Endothelial cell of umbilical vein (primary cell): ENCODE measurements around the gene TPCN2. TPM values are rescaled to one million over a fixed set of nuclear protein-coding genes. Genes with fewer than 3 reads are reported as not detected.
"Not testable (repeated sequence)": the region's sequence is repeated elsewhere in the genome, so short reads cannot be mapped to it uniquely, and the experiment has no call there.

Source experiments
- BruUV-seq: library from RNA; stranded (reverse); fragments of 400-500 nt; replicated peaks from 2 replicates; lab custom pipeline; 2021; lab: Mats Ljungman, UMichigan
- CTCF ChIA-PET: fragments of 300-600, 350-600 bp; sonication (Branson Sonifier 250); formaldehyde crosslinking; loops from one replicate; lab custom pipeline; 2021; ENCODE audit warnings: antibody characterized with exemption, inconsistent platforms; lab: Charles Lee
- POLR2A ChIA-PET: fragments of 300-600, 350-600 bp; sonication (Branson Sonifier 250); formaldehyde crosslinking; loops from one replicate; lab custom pipeline; 2021; ENCODE audit warnings: antibody characterized with exemption, inconsistent platforms; lab: Charles Lee
- DNase-seq: peaks from one replicate; pipeline ENCODE4 v3.0.0-alpha.2; 2011; ENCODE audit warnings: low read depth, low spot score
- FAIRE-seq: peaks from 2 replicates; lab custom pipeline; 2011; peaks lifted over from hg19 to GRCh38; lab: Jason Lieb, UNC
- H2AFZ ChIP-seq: 2 replicates; pipeline ENCODE4 v1.6.0; 2012; ENCODE audit warnings: low read depth, low read length, control low read depth, inconsistent platforms
- H3K27ac ChIP-seq: 2 replicates; pipeline ENCODE4 v1.5.1; 2011; ENCODE audit warnings: low read depth, mild to moderate bottlenecking, control low read depth, low read length, moderate library complexity; ENCODE audit not compliant: insufficient read depth
- H3K27me3 ChIP-seq, 2 experiments: 2 replicates each; pipeline versions ENCODE4 v1.6.0 to v1.6.1; 2011; ENCODE audit warnings: low read length in 2 of 2, mixed read lengths in 1 of 2; ENCODE audit not compliant: control insufficient read depth in 2 of 2, insufficient read depth in 2 of 2
- H3K36me3 ChIP-seq, 2 experiments: 2 replicates in 1 of 2; 3 replicates in 1 of 2; pipeline ENCODE4 v1.5.1; 2011; ENCODE audit warnings: low read length in 2 of 2, mild to moderate bottlenecking in 1 of 2, moderate library complexity in 1 of 2; ENCODE audit not compliant: control insufficient read depth in 2 of 2, insufficient read depth in 2 of 2; ENCODE audit errors: extremely low read depth in 1 of 2
- H3K4me1 ChIP-seq: 3 replicates; pipeline ENCODE4 v1.5.1; 2011; ENCODE audit warnings: mild to moderate bottlenecking, low read length; ENCODE audit not compliant: control insufficient read depth, insufficient read depth; ENCODE audit errors: extremely low read depth
- H3K4me2 ChIP-seq: 2 replicates; pipeline ENCODE4 v1.6.1; 2011; ENCODE audit warnings: low read length, control low read depth, mixed read lengths; ENCODE audit not compliant: insufficient read depth
- H3K4me3 ChIP-seq, 3 experiments: fragments of 200-600 bp in 1 of 3; sonication (generic), shearing (Covaris generic) in 1 of 3; replicated peaks in 1 of 3; 2 replicates each; pipeline ENCODE4 v1.5.1; 2011 to 2016; ENCODE audit warnings: control low read depth in 3 of 3, low read length in 3 of 3, mild to moderate bottlenecking in 2 of 3, inconsistent platforms in 1 of 3, low read depth in 1 of 3, moderate library complexity in 1 of 3; ENCODE audit not compliant: insufficient read depth in 1 of 3
- H3K79me2 ChIP-seq: 2 replicates; pipeline ENCODE4 v1.6.0; 2012; ENCODE audit warnings: low read length, inconsistent platforms; ENCODE audit not compliant: control insufficient read depth, insufficient read depth
- H3K9ac ChIP-seq: replicated peaks from 2 replicates; pipeline ENCODE3; 2011; ENCODE audit warnings: low read length, control low read depth; ENCODE audit not compliant: insufficient read depth; ENCODE audit errors: extremely low read depth
- H3K9me1 ChIP-seq: replicated peaks from 3 replicates; pipeline ENCODE4 v1.6.0; 2011; ENCODE audit warnings: mild to moderate bottlenecking, low read length; ENCODE audit not compliant: control insufficient read depth, insufficient read depth; ENCODE audit errors: extremely low read depth
- H3K9me3 ChIP-seq: replicated peaks from 2 replicates; pipeline ENCODE4 v1.5.1; 2012; ENCODE audit warnings: low read length, inconsistent platforms; ENCODE audit not compliant: control insufficient read depth, insufficient read depth
- H4K20me1 ChIP-seq: replicated peaks from 2 replicates; pipeline ENCODE3; 2011; ENCODE audit warnings: mild to moderate bottlenecking, low read length; ENCODE audit not compliant: control insufficient read depth, insufficient read depth; ENCODE audit errors: extremely low read depth
- CTCF ChIP-seq, 2 donors: IDR thresholded peaks; 1 replicate in 1 of 2; 2 replicates in 1 of 2; pipeline ENCODE4 v1.5.1; 2011; ENCODE audit warnings: low read length in 2 of 2, mild to moderate bottlenecking in 2 of 2, moderate library complexity in 2 of 2, control low read depth in 1 of 2, inconsistent platforms in 1 of 2, low read depth in 1 of 2; ENCODE audit not compliant: insufficient read depth in 1 of 2; ENCODE audit errors: extremely low read depth in 1 of 2
- EZH2 ChIP-seq: IDR thresholded peaks from 2 replicates; pipeline ENCODE4 v1.6.1; 2012; ENCODE audit warnings: borderline replicate concordance, low read depth, mild to moderate bottlenecking, moderate library complexity, low read length, inconsistent platforms; ENCODE audit not compliant: severe bottlenecking
- FOS ChIP-seq: IDR thresholded peaks from 2 replicates; pipeline ENCODE4 v1.6.1; 2011; ENCODE audit warnings: mild to moderate bottlenecking, low read length, moderate library complexity, borderline replicate concordance; ENCODE audit not compliant: insufficient read depth
- GATA2 ChIP-seq: IDR thresholded peaks from 2 replicates; pipeline ENCODE4 v1.7.0; 2011; ENCODE audit warnings: low read depth, mild to moderate bottlenecking, moderate library complexity, mixed read lengths, low read length; ENCODE audit not compliant: insufficient read length, insufficient read depth
- JUN ChIP-seq: IDR thresholded peaks from 2 replicates; pipeline ENCODE4 v1.6.1; 2011; ENCODE audit warnings: borderline replicate concordance, low read depth; ENCODE audit not compliant: insufficient read length, insufficient read depth
- MAX ChIP-seq: IDR thresholded peaks from 2 replicates; pipeline ENCODE4 v1.6.1; 2011; ENCODE audit not compliant: insufficient read depth, insufficient read length
- MYC ChIP-seq: IDR thresholded peaks from one replicate; pipeline ENCODE4 v1.6.1; 2011; ENCODE audit warnings: mild to moderate bottlenecking, low read depth, low read length
- POLR2A ChIP-seq: IDR thresholded peaks from 2 replicates; pipeline ENCODE4 v1.6.1; 2012; ENCODE audit warnings: low read depth, mild to moderate bottlenecking, control low read depth, low read length
- POLR2AphosphoS5 ChIP-seq: IDR thresholded peaks from 2 replicates; pipeline ENCODE4 v1.6.1; 2012; ENCODE audit warnings: low read depth, mild to moderate bottlenecking, control low read depth, low read length, moderate library complexity; ENCODE audit not compliant: insufficient read depth
- dilution Hi-C: fragments of 300-500 bp; cut with MboI; formaldehyde crosslinking; loops from one replicate; pipeline ENCODE4 v1.15.0; 2019; ENCODE audit warnings: low sequenced_read_pairs; ENCODE audit not compliant: extremely low pct_ligation_motif_present
- intact Hi-C: fragments of 100-400 bp; cut with micrococcal nuclease; formaldehyde crosslinking; loops from one replicate; pipeline ENCODE4 v1.10.0; 2022
- polyA plus RNA-seq, 4 experiments: library from polyadenylated mRNA; depleted of rRNA in 3 of 4; stranded (reverse) in 3 of 4; unstranded in 1 of 4; fragments of >200 nt; gene quantifications; 2 replicates each; pipeline versions ENCODE4 v1.2.1 to v1.2.3, GENCODE V29; 2011 to 2012; ENCODE audit warnings: missing spikeins in 1 of 4
- total RNA-seq: library from RNA; stranded (reverse); gene quantifications from 2 replicates; pipeline ENCODE4 v1.2.3, GENCODE V29; 2021

TPCN2 gene
- total and polyA plus RNA-seq, 2 donors (not counting 3 experiments of a cell fraction or from before 2014, with no cell fraction given), result 10.3 to 13.4 TPM

DNA sequence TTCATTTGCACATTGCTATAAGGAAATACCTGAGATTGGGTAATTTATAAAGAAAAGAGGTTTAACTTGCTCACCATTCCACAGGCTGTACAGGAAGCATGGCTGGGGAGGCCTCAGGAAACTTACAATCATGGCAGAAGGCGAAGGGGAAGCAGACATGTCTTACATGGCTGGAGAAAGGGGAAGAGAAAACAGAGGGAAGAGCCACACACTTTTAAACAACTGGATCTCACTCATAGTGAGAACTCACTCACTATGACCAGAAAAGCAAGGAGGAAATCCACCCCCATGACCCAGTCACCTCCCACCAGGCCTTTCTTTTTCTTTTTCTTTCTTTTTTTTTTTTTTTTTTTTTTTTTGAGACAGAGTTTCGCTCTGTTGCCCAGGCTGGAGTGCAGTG, 85.5 kb downstream of the TPCN2 start:
- DNase-seq, H3K9me3 ChIP-seq, intact Hi-C loops, H3K4me2 ChIP-seq, H3K27me3 ChIP-seq, H3K79me2 ChIP-seq, POLR2A ChIA-PET, CTCF ChIA-PET, H4K20me1 ChIP-seq, H3K4me3 ChIP-seq, H3K9me1 ChIP-seq, H3K4me1 ChIP-seq, BruUV-seq, H3K27ac ChIP-seq, dilution Hi-C loops, H3K9ac ChIP-seq, H3K36me3 ChIP-seq, H2AFZ ChIP-seq, FAIRE-seq: not testable (repeated sequence)

DNA sequence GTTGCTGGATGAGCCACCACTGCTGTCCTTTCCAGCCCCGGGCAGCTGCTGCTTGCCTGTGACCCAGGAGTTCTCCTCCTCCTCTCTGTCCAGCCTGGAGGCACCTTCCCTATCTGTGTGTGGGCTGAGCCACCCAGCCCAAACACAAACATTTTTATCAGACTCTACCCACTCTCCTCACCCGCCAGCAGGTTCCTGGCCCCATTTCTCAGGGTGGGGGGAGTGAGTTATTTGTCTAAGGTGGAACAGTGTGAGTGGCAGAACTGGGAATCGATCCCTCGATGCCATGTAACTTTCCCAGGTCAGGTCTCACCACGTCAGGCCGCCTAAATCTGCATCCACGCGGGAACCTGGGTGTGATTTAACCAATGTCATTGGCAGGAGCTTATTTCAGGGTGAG, 86.2 kb downstream of the TPCN2 start:
- no peaks in the 10 kb centered on the region for H4K20me1 ChIP-seq
- H3K36me3 ChIP-seq, result no peaks in the 10 kb centered on the region
- intact Hi-C loops (no loop called here), dilution Hi-C loops (no loop called here)
- no peak overlapping the region for H3K4me2 ChIP-seq
- H3K79me2 ChIP-seq, result no peaks in the 10 kb centered on the region
- H3K9ac ChIP-seq, result no peak overlapping the region
- FAIRE-seq (no peak), DNase-seq (no peak)
- no peaks in the 10 kb centered on the region for H3K4me1 ChIP-seq
- TF ChIP-seq GATA2 (no peak), EZH2 (no peak), CTCF (IDR thresholded peaks at IDR 0.05; ENCODE audit: extremely low read depth in 1 of 2, insufficient read depth in 1 of 2, low read depth in 1 of 2, low read length in 2 of 2) (no peak), JUN (no peak), FOS (no peak), POLR2AphosphoS5 (no peak), MAX (no peak), POLR2A (no peak), MYC (no peak)
- H3K4me3 ChIP-seq, result no peak overlapping the region
- ChIA-PET POLR2A (no interaction called here), CTCF (no interaction called here)
- no peaks in the 10 kb centered on the region for H3K9me3 ChIP-seq
- no peaks in the 10 kb centered on the region for H3K9me1 ChIP-seq
- H3K27me3 ChIP-seq, result peaks cover 0 to 1% of the 10 kb centered on the region in 2 experiments
- no peak overlapping the region for H3K27ac ChIP-seq
- BruUV-seq, result no TSS peak
- no peak overlapping the region for H2AFZ ChIP-seq
